Stimulated activated CD4-positive, alpha-beta T cell treated with anti-CD3 and anti-CD28 coated beads, Interleukin-1b, Interleukin-23, amount 100 ng/mL, for 1 hour (primary cell): Measurements from ENCODE around the gene MTARC2.
"Not testable (repeated sequence)": the region's sequence is repeated elsewhere in the genome, so short reads cannot be mapped to it uniquely, and the experiment has no call there.

Source experiments
- DNase-seq, 2 donors: peaks; one replicate each; pipeline ENCODE4 v3.0.0-alpha.2; 2020; ENCODE audit warnings: low read depth in 2 of 2

Gene MTARC2

GRCh38 chr1:220732137-220732536 lies 16.0 kb upstream of the MTARC2 start:
- DNase-seq = no peak

GRCh38 chr1:220732621-220733020 lies 15.5 kb upstream of the MTARC2 start:
- no peak for DNase-seq

GRCh38 chr1:220733086-220733601 lies 15.0 kb upstream of the MTARC2 start:
- peak; percentile 37 to 58 for DNase-seq

- no peak for DNase-seq
Observed at GRCh38 chr1:220734571-220735326, 13.4 kb upstream of the MTARC2 start.

GRCh38 chr1:220736283-220736682 lies 11.8 kb upstream of the MTARC2 start:
- not testable (repeated sequence) for DNase-seq

- DNase-seq = no peak
Observed at GRCh38 chr1:220741349-220741748, 6.8 kb upstream of the MTARC2 start.

GRCh38 chr1:220741825-220742224 lies 6.3 kb upstream of the MTARC2 start:
- DNase-seq = no peak

- DNase-seq = no peak
Observed at GRCh38 chr1:220742520-220742919, 5.6 kb upstream of the MTARC2 start.

GRCh38 chr1:220746851-220747250 lies 1.3 kb upstream of the MTARC2 start:
- no peak for DNase-seq

- no peak for DNase-seq
Observed at GRCh38 chr1:220747437-220748088, 559 bp upstream of the MTARC2 start.

- DNase-seq = no peak
Observed at GRCh38 chr1:220748936-220749335, 814 bp downstream of the MTARC2 start.

- no peak for DNase-seq
Observed at GRCh38 chr1:220750131-220750515, 2.0 kb downstream of the MTARC2 start.

GRCh38 chr1:220751111-220751510 lies 3.0 kb downstream of the MTARC2 start:
- DNase-seq = no peak

- DNase-seq = no peak
Observed at GRCh38 chr1:220754212-220754917, 6.2 kb downstream of the MTARC2 start.

GRCh38 chr1:220754918-220755295 lies 6.8 kb downstream of the MTARC2 start:
- DNase-seq = no peak

- no peak for DNase-seq
Observed at GRCh38 chr1:220755309-220755708, 7.2 kb downstream of the MTARC2 start.

GRCh38 chr1:220757441-220757840 lies 9.3 kb downstream of the MTARC2 start:
- no peak for DNase-seq

GRCh38 chr1:220759147-220759546 lies 11.0 kb downstream of the MTARC2 start:
- no peak for DNase-seq

GRCh38 chr1:220761688-220762427 lies 13.7 kb downstream of the MTARC2 start:
- DNase-seq = no peak

GRCh38 chr1:220764757-220765156 lies 16.6 kb downstream of the MTARC2 start:
- no peak for DNase-seq

GRCh38 chr1:220767312-220768125 lies 19.4 kb downstream of the MTARC2 start:
- no peak for DNase-seq
